PFSK-1 (cell line): Measurements from ENCODE around the gene ATP6V1B1.

Experiments
- FOXP2 ChIP-seq: optimal IDR thresholded peaks from 2 replicates; pipeline ENCODE3; 2011; ENCODE audit warnings: borderline replicate concordance, control low read depth, inconsistent platforms; ENCODE audit not compliant: insufficient read depth; ENCODE audit errors: extremely low read length, extremely low read depth
- POLR2AphosphoS5 ChIP-seq: IDR thresholded peaks from 2 replicates; pipeline ENCODE4 v1.6.1; 2012; ENCODE audit warnings: low read depth, mild to moderate bottlenecking, control low read depth, low read length, moderate library complexity
- SIN3A ChIP-seq: IDR thresholded peaks from 2 replicates; pipeline ENCODE4 v1.6.1; 2012; ENCODE audit warnings: mild to moderate bottlenecking, low read length, moderate library complexity, borderline replicate concordance; ENCODE audit not compliant: insufficient read depth
- TAF1 ChIP-seq: IDR thresholded peaks from 2 replicates; pipeline ENCODE4 v1.6.1; 2012; ENCODE audit warnings: low read length, control low read depth, borderline replicate concordance; ENCODE audit not compliant: insufficient read depth
- TF ChIP-seq, protein P1 (sequence below), 2 experiments: IDR thresholded peaks; 2 replicates each; pipeline versions ENCODE4 v1.6.1 to v1.8.0; 2011 to 2012; ENCODE audit warnings: low read depth in 2 of 2, low read length in 2 of 2, control low read depth in 1 of 2, inconsistent platforms in 1 of 2, mild to moderate bottlenecking in 1 of 2, moderate library complexity in 1 of 2; ENCODE audit not compliant: insufficient read depth in 1 of 2

The ATP6V1B1 gene

DNA sequence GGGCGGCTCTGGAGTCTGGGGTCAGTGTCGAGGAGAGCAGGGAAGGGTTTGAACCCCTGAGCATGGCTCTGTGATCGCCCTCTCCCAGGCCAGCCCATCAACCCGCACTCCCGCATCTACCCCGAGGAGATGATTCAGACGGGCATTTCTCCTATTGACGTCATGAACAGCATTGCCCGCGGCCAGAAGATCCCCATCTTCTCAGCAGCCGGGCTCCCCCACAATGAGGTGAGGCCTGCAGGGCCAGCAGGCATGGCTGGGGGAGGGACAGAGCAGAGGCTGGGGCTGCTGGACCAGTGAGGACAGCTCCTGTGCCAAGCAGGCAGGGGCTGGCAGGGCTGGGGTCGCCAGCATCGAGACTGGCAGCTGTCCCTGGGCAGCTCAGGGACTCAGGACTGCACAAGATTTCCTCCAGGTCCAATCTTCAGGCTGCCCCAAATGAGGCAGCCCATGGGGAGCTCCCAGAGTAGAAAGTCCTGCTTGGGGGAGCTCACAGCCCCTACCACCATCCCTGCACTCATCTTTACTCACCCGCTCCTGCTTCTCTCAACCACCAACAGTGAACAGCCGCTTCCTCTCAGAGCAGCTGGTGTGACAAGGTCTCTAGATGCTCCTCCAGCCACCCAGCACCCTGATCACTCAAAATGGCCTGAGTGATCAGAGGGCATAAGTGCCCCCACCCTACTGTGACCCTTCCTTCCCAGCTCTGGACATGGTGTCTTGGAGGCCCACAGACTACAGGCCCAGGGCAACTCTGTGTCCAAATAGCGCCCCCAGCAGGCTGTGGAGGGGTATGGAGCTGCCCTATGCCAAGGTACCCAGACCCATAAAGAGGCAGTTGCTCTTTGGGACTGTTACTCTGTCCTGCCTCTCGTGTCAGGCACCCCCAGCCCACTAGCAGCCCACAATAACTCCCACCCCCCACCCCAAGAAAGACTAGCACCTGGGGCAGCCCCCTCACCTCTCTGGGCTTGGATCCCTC, 24.4 kb downstream of the ATP6V1B1 start:
- TF ChIP-seq SIN3A (no peak), TAF1 (no peak), POLR2AphosphoS5 (no peak), FOXP2 (no peak)
- TF ChIP-seq, protein P1, sequence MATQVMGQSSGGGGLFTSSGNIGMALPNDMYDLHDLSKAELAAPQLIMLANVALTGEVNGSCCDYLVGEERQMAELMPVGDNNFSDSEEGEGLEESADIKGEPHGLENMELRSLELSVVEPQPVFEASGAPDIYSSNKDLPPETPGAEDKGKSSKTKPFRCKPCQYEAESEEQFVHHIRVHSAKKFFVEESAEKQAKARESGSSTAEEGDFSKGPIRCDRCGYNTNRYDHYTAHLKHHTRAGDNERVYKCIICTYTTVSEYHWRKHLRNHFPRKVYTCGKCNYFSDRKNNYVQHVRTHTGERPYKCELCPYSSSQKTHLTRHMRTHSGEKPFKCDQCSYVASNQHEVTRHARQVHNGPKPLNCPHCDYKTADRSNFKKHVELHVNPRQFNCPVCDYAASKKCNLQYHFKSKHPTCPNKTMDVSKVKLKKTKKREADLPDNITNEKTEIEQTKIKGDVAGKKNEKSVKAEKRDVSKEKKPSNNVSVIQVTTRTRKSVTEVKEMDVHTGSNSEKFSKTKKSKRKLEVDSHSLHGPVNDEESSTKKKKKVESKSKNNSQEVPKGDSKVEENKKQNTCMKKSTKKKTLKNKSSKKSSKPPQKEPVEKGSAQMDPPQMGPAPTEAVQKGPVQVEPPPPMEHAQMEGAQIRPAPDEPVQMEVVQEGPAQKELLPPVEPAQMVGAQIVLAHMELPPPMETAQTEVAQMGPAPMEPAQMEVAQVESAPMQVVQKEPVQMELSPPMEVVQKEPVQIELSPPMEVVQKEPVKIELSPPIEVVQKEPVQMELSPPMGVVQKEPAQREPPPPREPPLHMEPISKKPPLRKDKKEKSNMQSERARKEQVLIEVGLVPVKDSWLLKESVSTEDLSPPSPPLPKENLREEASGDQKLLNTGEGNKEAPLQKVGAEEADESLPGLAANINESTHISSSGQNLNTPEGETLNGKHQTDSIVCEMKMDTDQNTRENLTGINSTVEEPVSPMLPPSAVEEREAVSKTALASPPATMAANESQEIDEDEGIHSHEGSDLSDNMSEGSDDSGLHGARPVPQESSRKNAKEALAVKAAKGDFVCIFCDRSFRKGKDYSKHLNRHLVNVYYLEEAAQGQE (IDR thresholded peaks at IDR 0.05; ENCODE audit: insufficient read depth in 1 of 2, low read depth in 2 of 2, low read length in 2 of 2) = no peak

DNA sequence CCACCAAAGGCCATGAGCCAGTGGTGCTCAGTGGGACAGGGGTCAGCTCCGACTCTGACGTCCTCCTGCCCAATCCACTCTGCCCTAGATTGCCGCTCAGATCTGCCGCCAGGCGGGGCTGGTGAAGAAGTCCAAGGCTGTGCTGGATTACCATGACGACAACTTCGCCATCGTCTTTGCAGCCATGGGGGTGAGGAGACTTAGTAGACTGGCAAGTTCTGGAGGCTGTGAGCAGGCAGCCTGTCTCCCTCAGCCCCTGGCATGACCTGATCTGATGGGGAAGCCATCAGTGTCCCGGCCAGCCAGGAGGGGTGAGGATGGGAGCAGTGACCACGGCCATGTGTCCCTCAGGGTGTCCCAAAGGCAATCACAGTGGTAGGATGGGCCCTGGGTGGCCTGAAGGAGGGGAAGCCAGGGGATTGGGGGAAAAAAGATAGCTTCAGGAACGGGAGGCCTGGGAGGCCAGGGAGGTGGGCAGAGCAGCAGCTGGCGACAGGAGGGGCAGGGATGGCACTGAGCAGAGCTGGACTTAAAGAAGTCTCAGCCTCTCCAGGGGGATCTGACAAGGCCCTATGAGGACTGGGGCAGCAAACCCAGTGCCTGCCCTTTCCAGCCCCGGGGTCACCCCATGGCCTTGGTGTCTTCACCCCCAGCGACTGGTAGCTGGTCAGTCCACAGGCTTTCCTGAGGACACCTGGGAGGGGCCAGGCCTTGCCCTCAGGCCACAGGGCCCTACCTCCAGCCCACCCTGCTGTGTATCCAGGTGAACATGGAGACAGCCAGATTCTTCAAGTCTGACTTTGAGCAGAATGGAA, 25.3 kb downstream of the ATP6V1B1 start:
- TF ChIP-seq, protein P1 (IDR thresholded peaks at IDR 0.05; ENCODE audit: insufficient read depth in 1 of 2, low read depth in 2 of 2, low read length in 2 of 2) = no peak
- TF ChIP-seq FOXP2 (no peak), SIN3A (no peak), TAF1 (no peak), POLR2AphosphoS5 (no peak)

DNA sequence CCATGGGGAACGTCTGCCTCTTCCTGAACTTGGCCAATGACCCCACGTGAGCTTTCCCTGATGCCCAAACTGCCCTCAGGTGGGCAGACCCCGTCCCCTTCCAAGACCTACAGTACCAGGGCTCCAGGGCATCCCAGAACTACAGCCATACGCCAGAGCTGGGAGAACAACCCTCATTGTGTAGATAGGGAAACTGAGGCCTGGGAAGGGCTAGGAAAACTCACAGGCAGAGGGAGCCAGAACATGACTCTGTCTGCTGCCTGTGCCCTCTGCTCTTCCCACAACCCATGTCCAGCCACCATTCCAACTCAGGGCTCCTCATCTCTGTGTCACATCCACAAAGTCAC, 25.9 kb downstream of the ATP6V1B1 start:
- TF ChIP-seq, protein P1 (IDR thresholded peaks at IDR 0.05; ENCODE audit: insufficient read depth in 1 of 2, low read depth in 2 of 2, low read length in 2 of 2) = no peak
- no peak for TF ChIP-seq FOXP2
- no peak for TF ChIP-seq POLR2AphosphoS5
- TF ChIP-seq SIN3A = no peak
- no peak for TF ChIP-seq TAF1

DNA sequence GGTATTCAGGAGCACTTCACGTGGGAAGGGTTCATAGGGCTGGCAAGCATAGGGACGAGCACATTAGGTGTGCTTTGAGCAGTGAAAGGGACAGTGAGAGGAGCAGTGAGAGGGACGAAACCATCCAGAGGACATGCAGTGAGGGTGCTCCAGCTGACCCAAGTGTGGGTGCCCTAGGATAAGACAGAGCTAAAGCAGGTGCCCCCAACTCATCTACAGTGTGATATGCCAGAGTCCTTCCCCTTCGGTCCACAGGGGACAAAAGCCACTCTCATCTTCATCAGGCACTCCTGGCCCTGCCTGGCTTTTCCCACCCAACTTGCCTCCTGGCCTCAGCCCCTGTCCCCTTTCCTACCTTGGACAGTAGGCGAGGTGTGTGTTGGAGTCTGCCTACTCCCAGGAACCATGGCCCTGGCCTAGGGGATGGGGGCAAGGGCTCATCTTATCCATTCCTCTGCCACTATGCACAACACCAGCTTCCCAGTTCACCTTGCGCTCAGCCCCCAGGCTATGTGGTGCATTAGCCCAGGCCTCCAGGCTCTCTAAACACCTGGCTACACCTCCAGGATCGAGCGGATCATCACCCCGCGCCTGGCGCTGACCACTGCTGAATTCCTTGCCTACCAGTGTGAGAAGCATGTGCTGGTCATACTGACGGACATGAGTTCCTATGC, 26.6 kb downstream of the ATP6V1B1 start:
- TF ChIP-seq TAF1 (no peak), POLR2AphosphoS5 (no peak), FOXP2 (no peak), SIN3A (no peak)
- TF ChIP-seq, protein P1 (IDR thresholded peaks at IDR 0.05; ENCODE audit: insufficient read depth in 1 of 2, low read depth in 2 of 2, low read length in 2 of 2) = no peak
